Neural cell (in vitro differentiated cells): ENCODE results near the gene PRKG1. TPM values are rescaled to one million over a fixed set of nuclear protein-coding genes. Genes with fewer than 3 reads are reported as not detected.

ENCODE experiments used
- H2AFZ ChIP-seq: fragments of 200-600, 300-800 bp; sonication (generic), shearing (Covaris generic); 2 replicates; pipeline ENCODE4 v1.6.0; 2014; ENCODE audit warnings: low read depth, mild to moderate bottlenecking, antibody characterized with exemption, low read length, moderate library complexity
- H3F3A ChIP-seq: fragments of 200-600 bp; shearing (Covaris generic); 2 replicates; pipeline ENCODE4 v1.6.1; 2016; ENCODE audit warnings: mild to moderate bottlenecking, moderate library complexity, mixed read lengths, antibody characterized with exemption, low read length; ENCODE audit not compliant: insufficient read depth, poor library complexity, severe bottlenecking
- H3K27ac ChIP-seq: fragments of 200-600, 300-800 bp; sonication (generic), shearing (Covaris generic); 2 replicates; pipeline ENCODE4 v1.5.1; 2014; ENCODE audit warnings: mild to moderate bottlenecking, low read length, moderate library complexity
- H3K27me3 ChIP-seq: fragments of 300-800, 200-600 bp; sonication (generic), shearing (Covaris generic); 2 replicates; pipeline ENCODE4 v1.6.0; 2014; ENCODE audit warnings: mild to moderate bottlenecking, low read depth, low read length, moderate library complexity; ENCODE audit not compliant: insufficient read depth
- H3K36me3 ChIP-seq: fragments of 300-800, 200-600 bp; sonication (generic), shearing (Covaris generic); 2 replicates; pipeline ENCODE4 v1.5.1; 2014; ENCODE audit warnings: mild to moderate bottlenecking, antibody characterized with exemption, low read length, moderate library complexity; ENCODE audit not compliant: insufficient read depth
- H3K4me2 ChIP-seq: fragments of 300-800, 200-600 bp; sonication (generic), shearing (Covaris generic); 2 replicates; pipeline ENCODE4 v1.6.0; 2014; ENCODE audit warnings: mild to moderate bottlenecking, low read length
- H3K4me3 ChIP-seq: fragments of 300-800, 200-600 bp; sonication (generic), shearing (Covaris generic); 2 replicates; pipeline ENCODE4 v1.5.1; 2014; ENCODE audit warnings: mild to moderate bottlenecking, low read length, moderate library complexity
- H3K79me2 ChIP-seq: fragments of 200-600 bp; shearing (Covaris generic); replicated peaks from 2 replicates; pipeline ENCODE4 v1.6.0; 2014; ENCODE audit warnings: mild to moderate bottlenecking, low read length, moderate library complexity; ENCODE audit not compliant: insufficient read depth
- H3K9ac ChIP-seq: fragments of 300-800, 200-600 bp; sonication (generic), shearing (Covaris generic); 2 replicates; pipeline ENCODE4 v1.6.1; 2016; ENCODE audit warnings: mild to moderate bottlenecking, low read length, mixed read lengths
- H3K9me2 ChIP-seq: fragments of 200-600 bp; shearing (Covaris generic); 2 replicates; pipeline ENCODE4 v1.6.1; 2016; ENCODE audit warnings: mild to moderate bottlenecking, low read length, mixed read lengths; ENCODE audit not compliant: insufficient read depth
- H3K9me3 ChIP-seq: fragments of 200-600, 300-800 bp; sonication (generic), shearing (Covaris generic); 2 replicates; pipeline ENCODE4 v1.6.1; 2016; ENCODE audit warnings: mild to moderate bottlenecking, mixed run types, low read length, moderate library complexity, mixed read lengths
- H4K20me1 ChIP-seq: fragments of 200-600 bp; shearing (Covaris generic); 2 replicates; pipeline ENCODE4 v1.6.1; 2016; ENCODE audit warnings: mild to moderate bottlenecking, mixed run types; ENCODE audit not compliant: insufficient read depth
- CTCF ChIP-seq: fragments of 450-650 bp; IDR thresholded peaks from 2 replicates; pipeline ENCODE4 v1.5.1; 2014; ENCODE audit warnings: antibody characterized with exemption, mild to moderate bottlenecking, moderate library complexity; ENCODE audit not compliant: poor library complexity, severe bottlenecking
- EP300 ChIP-seq: fragments of 450-650 bp; conservative IDR thresholded peaks from 2 replicates; pipeline ENCODE4 v1.6.1; 2014; ENCODE audit warnings: antibody characterized with exemption, mild to moderate bottlenecking, moderate library complexity; ENCODE audit not compliant: poor library complexity, severe bottlenecking
- EZH2 ChIP-seq: fragments of 200-600, 300-800 bp; shearing (Covaris generic), sonication (generic); IDR thresholded peaks from 2 replicates; pipeline ENCODE4 v1.6.1; 2014; ENCODE audit warnings: antibody characterized with exemption, low read length, borderline replicate concordance, mild to moderate bottlenecking; ENCODE audit not compliant: insufficient read depth, poor library complexity, severe bottlenecking
- MXI1 ChIP-seq: fragments of 450-650 bp; conservative IDR thresholded peaks from 2 replicates; pipeline ENCODE4 v1.6.1; 2014; ENCODE audit warnings: antibody characterized with exemption, mild to moderate bottlenecking; ENCODE audit not compliant: poor library complexity, severe bottlenecking
- POLR2AphosphoS5 ChIP-seq: IDR thresholded peaks from 2 replicates; pipeline ENCODE4 v1.6.1; 2012
- RAD21 ChIP-seq: fragments of 450-650 bp; conservative IDR thresholded peaks from 2 replicates; pipeline ENCODE4 v1.6.1; 2014; ENCODE audit warnings: antibody characterized with exemption, mild to moderate bottlenecking, moderate library complexity
- SMC3 ChIP-seq: fragments of 450-650 bp; conservative IDR thresholded peaks from 2 replicates; pipeline ENCODE4 v1.6.1; 2014; ENCODE audit warnings: antibody characterized with exemption, mild to moderate bottlenecking, moderate library complexity; ENCODE audit not compliant: poor library complexity
- TAF1 ChIP-seq: IDR thresholded peaks from 2 replicates; pipeline ENCODE4 v1.6.1; 2012; ENCODE audit warnings: low read depth
- polyA plus RNA-seq: library from polyadenylated mRNA; depleted of rRNA; stranded (reverse); fragments of >200 nt; gene quantifications from 2 replicates; pipeline ENCODE4 v1.2.3, GENCODE V29; 2014
- TF ChIP-seq, protein P1 (sequence below): IDR thresholded peaks from 2 replicates; pipeline ENCODE4 v1.6.1; 2012; ENCODE audit warnings: borderline replicate concordance

PRKG1 gene
- polyA plus RNA-seq, 1 donor from 2014 or later = 2.2 TPM

- Histone ChIP-seq H3K27me3 (no peaks in the 10 kb centered on the region), H3K79me2 (no peaks in the 10 kb centered on the region), H3F3A (no peaks in the 10 kb centered on the region), H3K27ac (no peak overlapping the region), H3K9me3 (no peaks in the 10 kb centered on the region), H3K4me2 (no peak overlapping the region), H2AFZ (no peak overlapping the region), H3K9me2 (no peaks in the 10 kb centered on the region), H3K4me3 (no peak overlapping the region), H3K36me3 (no peaks in the 10 kb centered on the region), H3K9ac (no peak overlapping the region), H4K20me1 (no peaks in the 10 kb centered on the region)
- no peak for TF ChIP-seq CTCF
- TF ChIP-seq MXI1 = no peak
- no peak for TF ChIP-seq POLR2AphosphoS5
- TF ChIP-seq SMC3 = no peak
- TF ChIP-seq RAD21 = no peak
Observed at GRCh38 chr10:51507476-51507875, 433.2 kb downstream of the PRKG1 start.

DNA sequence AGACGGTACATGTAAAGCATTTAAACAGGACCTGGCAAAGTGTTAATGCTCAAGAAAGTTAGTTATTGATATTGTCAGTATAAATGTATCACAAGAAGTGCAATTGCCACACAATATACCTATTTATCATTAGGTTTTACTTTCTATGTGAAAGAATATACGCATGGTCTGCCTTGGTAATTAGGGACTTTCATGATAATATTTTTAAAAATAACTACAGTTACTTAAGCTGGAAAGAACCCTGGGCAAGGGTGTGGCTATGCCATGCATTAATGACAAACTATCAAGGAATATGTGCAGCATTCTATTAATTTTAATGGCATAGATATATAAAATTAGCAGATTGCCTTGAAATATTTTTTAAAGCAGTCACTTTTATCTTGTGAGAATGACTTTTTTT, 433.9 kb downstream of the PRKG1 start:
- Histone ChIP-seq H3K4me3 (no peak overlapping the region), H3K4me2 (no peak overlapping the region), H4K20me1 (no peaks in the 10 kb centered on the region), H3K79me2 (no peaks in the 10 kb centered on the region), H3F3A (no peaks in the 10 kb centered on the region), H3K27ac (no peak overlapping the region), H3K9ac (no peak overlapping the region), H3K9me3 (no peaks in the 10 kb centered on the region), H2AFZ (no peak overlapping the region), H3K27me3 (no peaks in the 10 kb centered on the region), H3K9me2 (no peaks in the 10 kb centered on the region), H3K36me3 (no peaks in the 10 kb centered on the region)
- TF ChIP-seq MXI1 (no peak), CTCF (no peak), EZH2 (no peak), POLR2AphosphoS5 (no peak), RAD21 (no peak), TAF1 (no peak), EP300 (no peak), SMC3 (no peak)
- TF ChIP-seq, protein P1, sequence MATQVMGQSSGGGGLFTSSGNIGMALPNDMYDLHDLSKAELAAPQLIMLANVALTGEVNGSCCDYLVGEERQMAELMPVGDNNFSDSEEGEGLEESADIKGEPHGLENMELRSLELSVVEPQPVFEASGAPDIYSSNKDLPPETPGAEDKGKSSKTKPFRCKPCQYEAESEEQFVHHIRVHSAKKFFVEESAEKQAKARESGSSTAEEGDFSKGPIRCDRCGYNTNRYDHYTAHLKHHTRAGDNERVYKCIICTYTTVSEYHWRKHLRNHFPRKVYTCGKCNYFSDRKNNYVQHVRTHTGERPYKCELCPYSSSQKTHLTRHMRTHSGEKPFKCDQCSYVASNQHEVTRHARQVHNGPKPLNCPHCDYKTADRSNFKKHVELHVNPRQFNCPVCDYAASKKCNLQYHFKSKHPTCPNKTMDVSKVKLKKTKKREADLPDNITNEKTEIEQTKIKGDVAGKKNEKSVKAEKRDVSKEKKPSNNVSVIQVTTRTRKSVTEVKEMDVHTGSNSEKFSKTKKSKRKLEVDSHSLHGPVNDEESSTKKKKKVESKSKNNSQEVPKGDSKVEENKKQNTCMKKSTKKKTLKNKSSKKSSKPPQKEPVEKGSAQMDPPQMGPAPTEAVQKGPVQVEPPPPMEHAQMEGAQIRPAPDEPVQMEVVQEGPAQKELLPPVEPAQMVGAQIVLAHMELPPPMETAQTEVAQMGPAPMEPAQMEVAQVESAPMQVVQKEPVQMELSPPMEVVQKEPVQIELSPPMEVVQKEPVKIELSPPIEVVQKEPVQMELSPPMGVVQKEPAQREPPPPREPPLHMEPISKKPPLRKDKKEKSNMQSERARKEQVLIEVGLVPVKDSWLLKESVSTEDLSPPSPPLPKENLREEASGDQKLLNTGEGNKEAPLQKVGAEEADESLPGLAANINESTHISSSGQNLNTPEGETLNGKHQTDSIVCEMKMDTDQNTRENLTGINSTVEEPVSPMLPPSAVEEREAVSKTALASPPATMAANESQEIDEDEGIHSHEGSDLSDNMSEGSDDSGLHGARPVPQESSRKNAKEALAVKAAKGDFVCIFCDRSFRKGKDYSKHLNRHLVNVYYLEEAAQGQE = no peak
